ENCODE data around the gene AP2S1. TPM values are rescaled to one million over a fixed set of nuclear protein-coding genes. Genes with fewer than 3 reads are reported as not detected.

Gene AP2S1
- total and polyA plus RNA-seq, 2 experiments from 2014 or later, result 140 to 299 TPM

GRCh38 chr19:46849610-46850009 lies 1.0 kb downstream of the AP2S1 start (continued):
- TF ChIP-seq REST (IDR thresholded peaks at IDR 0.05; ENCODE audit: unreplicated experiment), result no peak
- TF ChIP-seq ZNF114 (CRISPR knock-in tag; IDR thresholded peaks at IDR 0.05), result no peak
- TF ChIP-seq STAT1 (IDR thresholded peaks at IDR 0.05; ENCODE audit: unreplicated experiment), result no peak
- no peak for TF ChIP-seq ZNF462 (CRISPR knock-in tag; IDR thresholded peaks at IDR 0.05)
- TF ChIP-seq CREB1 (CRISPR knock-in tag; IDR thresholded peaks at IDR 0.05; ENCODE audit: low read depth), result no peak
- TF ChIP-seq NANOG (IDR thresholded peaks at IDR 0.05; ENCODE audit: borderline replicate concordance), result no peak

- no peaks in the 10 kb centered on the region for H3K9me2 ChIP-seq (ENCODE audit: insufficient read depth)
- Mint-ChIP-seq H3K36me3 (ENCODE audit: low read depth) (peaks cover 27% of the 10 kb centered on the region), H3K4me3 (no peak overlapping the region), H3K27ac (no peak overlapping the region), H3K27me3 (ENCODE audit: insufficient read depth, low read depth, poor library complexity) (peaks cover 9% of the 10 kb centered on the region), H3K4me1 (peaks cover 11% of the 10 kb centered on the region), H3K9me3 (no peaks in the 10 kb centered on the region)
- peaks cover 8% of the 10 kb centered on the region; the same call in 1 of the 2 replicates for H3K4me1 ChIP-seq (ENCODE audit: insufficient read depth)
- peaks cover 37% of the 10 kb centered on the region for H3K79me2 ChIP-seq (replicated peaks; ENCODE audit: insufficient read depth)
- 0 out of 2 replicates have a peak, but pooled peaks cover 9% of the 10 kb centered on the region for H3F3A ChIP-seq (replicated peaks; ENCODE audit: low read depth)
- no peak for DNase-seq (ENCODE audit: low spot score)
- ATAC-seq, result no peak
- H3K4me2 ChIP-seq, result no peak overlapping the region
- H3K27ac ChIP-seq (ENCODE audit: low read depth), result no peak overlapping the region
- H4K20me1 ChIP-seq (replicated peaks; ENCODE audit: insufficient read depth), result no peaks in the 10 kb centered on the region; the same call in 1 of the 2 replicates
- no peak overlapping the region for H3K4me3 ChIP-seq
- H2AFZ ChIP-seq, result no peak overlapping the region
- H3K36me3 ChIP-seq (ENCODE audit: insufficient read depth), result no peaks in the 10 kb centered on the region
- no peaks in the 10 kb centered on the region for H3K27me3 ChIP-seq (ENCODE audit: insufficient read depth)
- TF ChIP-seq EZH2phosphoT487 (IDR thresholded peaks at IDR 0.05; ENCODE audit: unreplicated experiment) (no peak), ZNF331 (CRISPR knock-in tag; IDR thresholded peaks at IDR 0.05; ENCODE audit: low read depth) (no peak), NANOG (IDR thresholded peaks at IDR 0.05; ENCODE audit: borderline replicate concordance) (no peak), JUNB (IDR thresholded peaks at IDR 0.05; ENCODE audit: unreplicated experiment) (no peak), STAT1 (IDR thresholded peaks at IDR 0.05; ENCODE audit: unreplicated experiment) (no peak), CREB1 (CRISPR knock-in tag; IDR thresholded peaks at IDR 0.05; ENCODE audit: low read depth) (no peak), CTCF (conservative IDR thresholded peaks at IDR 0.05; ENCODE audit: low read depth in 2 of 2) (no peak)
These were observed 2.3 kb downstream of the AP2S1 start for GRCh38 chr19:46848389-46848788.

Measured in GM23338 (cell line).